Measurements from ENCODE around the gene RHOF. TPM values are rescaled to one million over a fixed set of nuclear protein-coding genes. Genes with fewer than 3 reads are reported as not detected.

RHOF gene
- total and polyA plus RNA-seq, 2 donors (not counting 1 experiment from before 2014, with no cell fraction given), result 90.3 to 129 TPM

DNA sequence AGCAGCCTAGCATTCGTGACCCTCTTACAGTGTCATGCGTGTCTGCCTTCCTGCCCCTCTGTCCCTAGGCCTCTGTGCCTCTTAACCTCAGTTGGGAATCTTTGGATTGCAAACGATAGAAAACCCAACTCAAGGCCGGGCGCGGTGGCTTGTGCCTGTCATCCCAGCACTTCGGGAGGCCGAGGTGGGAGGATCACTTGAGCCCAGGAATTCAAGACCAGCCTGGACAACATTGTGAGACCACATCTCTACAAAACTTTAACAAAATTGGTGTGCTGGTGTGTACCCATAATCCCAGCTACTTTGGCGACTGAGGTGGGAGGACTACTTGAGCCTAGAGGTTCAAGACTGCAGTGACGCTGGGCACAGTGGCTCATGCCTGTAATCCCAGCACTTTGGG, 44.2 kb downstream of the RHOF start:
- H3K36me3 ChIP-seq (replicated peaks in 1 of 2; ENCODE audit: control extremely low read depth in 1 of 2, control insufficient read depth in 1 of 2, extremely low read depth in 1 of 2, insufficient read depth in 2 of 2, low read length in 1 of 2), result no peaks in the 10 kb centered on the region
- H3K9me3 Mint-ChIP-seq (ENCODE audit: insufficient read depth), result no peaks in the 10 kb centered on the region
- no peak overlapping the region for H3K4me3 ChIP-seq (ENCODE audit: control extremely low read depth in 1 of 5, extremely low read depth in 1 of 5, insufficient read depth in 1 of 5, low read depth in 2 of 5, low read length in 4 of 5)
- no peak overlapping the region for H3K9ac ChIP-seq (ENCODE audit: low read length)
- TF ChIP-seq, protein P1, sequence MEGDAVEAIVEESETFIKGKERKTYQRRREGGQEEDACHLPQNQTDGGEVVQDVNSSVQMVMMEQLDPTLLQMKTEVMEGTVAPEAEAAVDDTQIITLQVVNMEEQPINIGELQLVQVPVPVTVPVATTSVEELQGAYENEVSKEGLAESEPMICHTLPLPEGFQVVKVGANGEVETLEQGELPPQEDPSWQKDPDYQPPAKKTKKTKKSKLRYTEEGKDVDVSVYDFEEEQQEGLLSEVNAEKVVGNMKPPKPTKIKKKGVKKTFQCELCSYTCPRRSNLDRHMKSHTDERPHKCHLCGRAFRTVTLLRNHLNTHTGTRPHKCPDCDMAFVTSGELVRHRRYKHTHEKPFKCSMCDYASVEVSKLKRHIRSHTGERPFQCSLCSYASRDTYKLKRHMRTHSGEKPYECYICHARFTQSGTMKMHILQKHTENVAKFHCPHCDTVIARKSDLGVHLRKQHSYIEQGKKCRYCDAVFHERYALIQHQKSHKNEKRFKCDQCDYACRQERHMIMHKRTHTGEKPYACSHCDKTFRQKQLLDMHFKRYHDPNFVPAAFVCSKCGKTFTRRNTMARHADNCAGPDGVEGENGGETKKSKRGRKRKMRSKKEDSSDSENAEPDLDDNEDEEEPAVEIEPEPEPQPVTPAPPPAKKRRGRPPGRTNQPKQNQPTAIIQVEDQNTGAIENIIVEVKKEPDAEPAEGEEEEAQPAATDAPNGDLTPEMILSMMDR (IDR thresholded peaks at IDR 0.05), result no peak
- no peak for TF ChIP-seq EZH2 (IDR thresholded peaks at IDR 0.05; ENCODE audit: borderline replicate concordance, insufficient read depth, low read depth, low read length, poor library complexity, severe bottlenecking)
- intact Hi-C loops (cut with micrococcal nuclease), result no loop called here
- H3K27me3 ChIP-seq (replicated peaks in 1 of 4; ENCODE audit: control extremely low read depth in 1 of 4, control insufficient read depth in 3 of 4, insufficient read depth in 4 of 4, low read length in 3 of 4), result no peaks in the 10 kb centered on the region
- H3K4me1 Mint-ChIP-seq, result peaks cover 10% of the 10 kb centered on the region
- no peaks in the 10 kb centered on the region for H4K20me1 ChIP-seq (ENCODE audit: control insufficient read depth, insufficient read depth, low read length, poor library complexity, severe bottlenecking)
- no peak overlapping the region for H3K4me2 ChIP-seq (replicated peaks; ENCODE audit: low read depth, low read length, poor library complexity, severe bottlenecking)
- peak overlapping the region; percentile 68 for H3K27ac Mint-ChIP-seq
- H3K4me1 ChIP-seq (ENCODE audit: control insufficient read depth in 2 of 2, insufficient read depth in 2 of 2, low read length in 2 of 2), result no peaks in the 10 kb centered on the region
- H3K27me3 Mint-ChIP-seq, result no peaks in the 10 kb centered on the region
- DNase-seq (no peak), ATAC-seq (ENCODE audit: low read depth) (no peak)
- ChIA-PET CTCF (interaction anchor here (0.8 to 1.9 kb wide), 2 partner anchors 45 to 196 kb away, joined by 3 to 6 read pairs; no protein-coding TSS in a partner anchor), POLR2A (no interaction called here)
- no peaks in the 10 kb centered on the region for H3K79me2 ChIP-seq (ENCODE audit: control insufficient read depth, insufficient read depth, low read length)
- H3K4me3 Mint-ChIP-seq, result no peak overlapping the region
- no peak overlapping the region for H3K27ac ChIP-seq (ENCODE audit: low read length in 2 of 2)
- no peak overlapping the region for H2AFZ ChIP-seq (ENCODE audit: insufficient read depth, low read depth, low read length, poor library complexity, severe bottlenecking)
- 96% methylated on average over 9 of the region's 10 CpGs for WGBS (ENCODE audit: insufficient coverage)
- no peaks in the 10 kb centered on the region for H3K9me3 ChIP-seq (ENCODE audit: control extremely low read depth in 1 of 3, control insufficient read depth in 2 of 3, insufficient read depth in 1 of 3, low read length in 2 of 3)

DNA sequence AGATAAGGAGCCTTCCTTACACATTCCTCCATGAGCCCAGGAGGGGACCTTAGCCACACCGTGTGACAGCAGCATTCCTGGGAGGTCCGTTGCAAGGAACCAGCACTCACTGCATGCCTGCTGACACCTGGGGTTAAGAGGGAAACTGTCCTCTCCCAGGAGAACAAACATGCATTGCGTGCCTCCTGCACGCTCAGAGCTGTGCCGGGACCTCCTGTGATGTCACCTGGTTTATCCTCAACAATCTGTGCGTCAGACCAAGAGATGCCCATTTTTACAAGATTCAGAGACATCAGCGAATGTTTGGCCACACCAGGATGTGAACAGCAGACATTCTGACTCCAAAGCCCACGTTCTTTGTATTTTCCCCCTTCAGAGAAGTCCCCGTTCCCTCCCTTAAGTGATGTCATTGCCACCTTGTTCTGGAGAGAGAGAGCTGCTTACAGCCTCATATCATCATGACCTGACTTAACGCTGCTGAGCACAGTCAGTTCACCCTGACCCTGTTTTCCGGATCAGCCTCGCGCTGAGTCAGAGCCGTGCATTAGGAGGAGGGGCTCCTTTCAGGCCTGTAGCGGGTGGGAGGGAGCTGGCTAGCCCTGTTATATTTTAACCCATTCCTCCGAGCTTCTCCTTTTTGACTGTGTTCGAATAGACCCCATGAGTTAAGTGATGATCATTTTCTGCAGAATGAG, 44.8 kb downstream of the RHOF start:
- Histone ChIP-seq H3K27me3 (replicated peaks in 1 of 4; ENCODE audit: control extremely low read depth in 1 of 4, control insufficient read depth in 3 of 4, insufficient read depth in 4 of 4, low read length in 3 of 4) (no peaks in the 10 kb centered on the region), H3K79me2 (ENCODE audit: control insufficient read depth, insufficient read depth, low read length) (no peaks in the 10 kb centered on the region), H3K4me3 (ENCODE audit: control extremely low read depth in 1 of 5, extremely low read depth in 1 of 5, insufficient read depth in 1 of 5, low read depth in 2 of 5, low read length in 4 of 5) (no peak overlapping the region), H3K4me2 (replicated peaks; ENCODE audit: low read depth, low read length, poor library complexity, severe bottlenecking) (no peak overlapping the region), H3K9ac (ENCODE audit: low read length) (no peak overlapping the region), H3K9me3 (ENCODE audit: control extremely low read depth in 1 of 3, control insufficient read depth in 2 of 3, insufficient read depth in 1 of 3, low read length in 2 of 3) (no peaks in the 10 kb centered on the region), H3K36me3 (replicated peaks in 1 of 2; ENCODE audit: control extremely low read depth in 1 of 2, control insufficient read depth in 1 of 2, extremely low read depth in 1 of 2, insufficient read depth in 2 of 2, low read length in 1 of 2) (no peaks in the 10 kb centered on the region), H4K20me1 (ENCODE audit: control insufficient read depth, insufficient read depth, low read length, poor library complexity, severe bottlenecking) (no peaks in the 10 kb centered on the region), H2AFZ (ENCODE audit: insufficient read depth, low read depth, low read length, poor library complexity, severe bottlenecking) (no peak overlapping the region), H3K27ac (ENCODE audit: low read length in 2 of 2) (no peak overlapping the region), H3K4me1 (ENCODE audit: control insufficient read depth in 2 of 2, insufficient read depth in 2 of 2, low read length in 2 of 2) (no peaks in the 10 kb centered on the region)
- DNase-seq (no peak), ATAC-seq (ENCODE audit: low read depth) (peak; percentile 49)
- intact Hi-C loops (cut with micrococcal nuclease), result no loop called here
- Mint-ChIP-seq H3K27me3 (no peaks in the 10 kb centered on the region), H3K4me3 (no peak overlapping the region), H3K27ac (peak overlapping the region; percentile 68), H3K9me3 (ENCODE audit: insufficient read depth) (no peaks in the 10 kb centered on the region), H3K4me1 (peaks cover 10% of the 10 kb centered on the region)
- 60% methylated on average over 13 of the region's 17 CpGs for WGBS (ENCODE audit: insufficient coverage)
- TF ChIP-seq EZH2 (IDR thresholded peaks at IDR 0.05; ENCODE audit: borderline replicate concordance, insufficient read depth, low read depth, low read length, poor library complexity, severe bottlenecking), result no peak
- TF ChIP-seq, protein P1 (IDR thresholded peaks at IDR 0.05), result no peak
- POLR2A ChIA-PET, result interaction anchor here (0.7 kb wide), 1 partner anchor 8 kb away, joined by 3 read pairs; no protein-coding TSS in a partner anchor
- CTCF ChIA-PET, result interaction anchor here (0.5 to 1.9 kb wide), 2 partner anchors 46 to 1070 kb away, joined by 3 to 6 read pairs; no protein-coding TSS in a partner anchor
